SIG-M5 (cell line): Measurements from ENCODE around the gene TFF1.
"Not testable (repeated sequence)": the region's sequence is repeated elsewhere in the genome, so short reads cannot be mapped to it uniquely, and the experiment has no call there.

Experiments
- DNase-seq: peaks from one replicate; lab custom pipeline; 2025; lab: John Stamatoyannopoulos, UW

TFF1 gene

GRCh38 chr21:42366292-42367010 lies at the start of gene TFF1:
TFF1 (minus strand) TSS chr21:42366535; CDS start chr21:42366495, 40 bp downstream.
- no peak for DNase-seq

- no peak for DNase-seq
These were observed 48.8 kb upstream of the TFF1 start for GRCh38 chr21:42414928-42415769.

- DNase-seq, result no peak
These were observed 48.2 kb upstream of the TFF1 start for GRCh38 chr21:42414553-42414927.

- DNase-seq, result no peak
These were observed 47.7 kb upstream of the TFF1 start for GRCh38 chr21:42414066-42414465.

GRCh38 chr21:42413500-42413899 lies 47.2 kb upstream of the TFF1 start:
- no peak for DNase-seq

- DNase-seq, result no peak
These were observed 46.8 kb upstream of the TFF1 start for GRCh38 chr21:42413093-42413492.

GRCh38 chr21:42412636-42412933 lies 46.2 kb upstream of the TFF1 start:
- no peak for DNase-seq

GRCh38 chr21:42411891-42412635 lies 45.7 kb upstream of the TFF1 start:
- no peak for DNase-seq

GRCh38 chr21:42411197-42411869 lies 45.0 kb upstream of the TFF1 start:
- DNase-seq, result no peak

GRCh38 chr21:42409366-42409765 lies 43.0 kb upstream of the TFF1 start:
- DNase-seq, result no peak

- not testable (repeated sequence) for DNase-seq
These were observed 42.4 kb upstream of the TFF1 start for GRCh38 chr21:42408718-42409117.

GRCh38 chr21:42407476-42407875 lies 41.1 kb upstream of the TFF1 start:
- DNase-seq, result no peak

GRCh38 chr21:42406866-42407265 lies 40.5 kb upstream of the TFF1 start:
- DNase-seq, result no peak

- DNase-seq, result no peak
These were observed 39.9 kb upstream of the TFF1 start for GRCh38 chr21:42406201-42406621.

GRCh38 chr21:42405064-42406013 lies 39.0 kb upstream of the TFF1 start:
- DNase-seq, result no peak

GRCh38 chr21:42404539-42404938 lies 38.2 kb upstream of the TFF1 start:
- no peak for DNase-seq

- no peak for DNase-seq
These were observed 37.4 kb upstream of the TFF1 start, which contains the start of gene UBASH3A for GRCh38 chr21:42403611-42404231. UBASH3A (plus strand) TSS chr21:42403902; CDS start chr21:42403946, 44 bp downstream.

- no peak for DNase-seq
These were observed 35.5 kb upstream of the TFF1 start for GRCh38 chr21:42401820-42402251.

- no peak for DNase-seq
These were observed 34.8 kb upstream of the TFF1 start for GRCh38 chr21:42401154-42401553.

- DNase-seq, result no peak
These were observed 34.2 kb upstream of the TFF1 start for GRCh38 chr21:42400525-42400924.
